22Rv1 (cell line): ENCODE measurements around the gene ZNF800.

Experiments
- ZFX ChIP-seq: fragments of 450-650 bp; IDR thresholded peaks from 2 replicates; pipeline ENCODE4 v1.6.1; 2017; ENCODE audit warnings: antibody characterized with exemption, borderline replicate concordance
- TF ChIP-seq, protein P1 (sequence below): fragments of 450-650 bp; IDR thresholded peaks from 2 replicates; pipeline ENCODE4 v1.5.1; 2017; ENCODE audit warnings: mild to moderate bottlenecking

DNA sequence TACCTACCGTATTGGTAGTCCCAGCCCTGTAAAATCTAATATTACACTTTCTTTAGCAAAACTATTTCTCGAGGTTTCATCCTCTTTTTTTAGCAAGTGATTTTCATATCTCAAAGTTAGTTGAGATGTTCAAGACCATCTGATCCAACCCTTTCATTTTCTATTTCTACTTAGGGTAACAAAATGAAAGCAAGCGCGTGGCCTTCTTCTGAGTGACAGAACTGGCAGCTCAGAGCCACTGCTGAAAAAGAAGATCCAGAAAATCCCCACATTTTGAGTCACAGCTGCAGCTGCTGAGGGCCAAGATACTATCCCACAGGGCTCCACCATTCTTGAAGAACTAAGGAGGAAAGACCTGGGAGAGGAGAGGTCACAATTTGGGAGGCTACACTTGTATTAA is 24.8 kb upstream of the ZNF800 start:
- TF ChIP-seq, protein P1, sequence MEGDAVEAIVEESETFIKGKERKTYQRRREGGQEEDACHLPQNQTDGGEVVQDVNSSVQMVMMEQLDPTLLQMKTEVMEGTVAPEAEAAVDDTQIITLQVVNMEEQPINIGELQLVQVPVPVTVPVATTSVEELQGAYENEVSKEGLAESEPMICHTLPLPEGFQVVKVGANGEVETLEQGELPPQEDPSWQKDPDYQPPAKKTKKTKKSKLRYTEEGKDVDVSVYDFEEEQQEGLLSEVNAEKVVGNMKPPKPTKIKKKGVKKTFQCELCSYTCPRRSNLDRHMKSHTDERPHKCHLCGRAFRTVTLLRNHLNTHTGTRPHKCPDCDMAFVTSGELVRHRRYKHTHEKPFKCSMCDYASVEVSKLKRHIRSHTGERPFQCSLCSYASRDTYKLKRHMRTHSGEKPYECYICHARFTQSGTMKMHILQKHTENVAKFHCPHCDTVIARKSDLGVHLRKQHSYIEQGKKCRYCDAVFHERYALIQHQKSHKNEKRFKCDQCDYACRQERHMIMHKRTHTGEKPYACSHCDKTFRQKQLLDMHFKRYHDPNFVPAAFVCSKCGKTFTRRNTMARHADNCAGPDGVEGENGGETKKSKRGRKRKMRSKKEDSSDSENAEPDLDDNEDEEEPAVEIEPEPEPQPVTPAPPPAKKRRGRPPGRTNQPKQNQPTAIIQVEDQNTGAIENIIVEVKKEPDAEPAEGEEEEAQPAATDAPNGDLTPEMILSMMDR = no peak
- TF ChIP-seq ZFX = no peak
